ENCODE results near the gene SCARB1. TPM values are rescaled to one million over a fixed set of nuclear protein-coding genes. Genes with fewer than 3 reads are reported as not detected.

SCARB1 gene
- total and polyA plus RNA-seq, 2 of the 13 experiments (the other 11 are each of a cell fraction or from before 2014, with no cell fraction given) = 63.4 to 160 TPM

GRCh38 chr12:124834822-124835221 lies 28.8 kb downstream of the SCARB1 start:
- H3K4me1 ChIP-seq (ENCODE audit: insufficient read depth, low read length) = peaks cover 93% of the 10 kb centered on the region
- H3K9ac ChIP-seq (ENCODE audit: insufficient read depth, low read depth, low read length) = no peak overlapping the region
- H3K79me2 ChIP-seq (ENCODE audit: insufficient read depth, low read length) = peaks cover 64% of the 10 kb centered on the region
- no peaks in the 10 kb centered on the region for H4K20me1 ChIP-seq (ENCODE audit: insufficient read depth, low read length)
- TF ChIP-seq, protein P1, sequence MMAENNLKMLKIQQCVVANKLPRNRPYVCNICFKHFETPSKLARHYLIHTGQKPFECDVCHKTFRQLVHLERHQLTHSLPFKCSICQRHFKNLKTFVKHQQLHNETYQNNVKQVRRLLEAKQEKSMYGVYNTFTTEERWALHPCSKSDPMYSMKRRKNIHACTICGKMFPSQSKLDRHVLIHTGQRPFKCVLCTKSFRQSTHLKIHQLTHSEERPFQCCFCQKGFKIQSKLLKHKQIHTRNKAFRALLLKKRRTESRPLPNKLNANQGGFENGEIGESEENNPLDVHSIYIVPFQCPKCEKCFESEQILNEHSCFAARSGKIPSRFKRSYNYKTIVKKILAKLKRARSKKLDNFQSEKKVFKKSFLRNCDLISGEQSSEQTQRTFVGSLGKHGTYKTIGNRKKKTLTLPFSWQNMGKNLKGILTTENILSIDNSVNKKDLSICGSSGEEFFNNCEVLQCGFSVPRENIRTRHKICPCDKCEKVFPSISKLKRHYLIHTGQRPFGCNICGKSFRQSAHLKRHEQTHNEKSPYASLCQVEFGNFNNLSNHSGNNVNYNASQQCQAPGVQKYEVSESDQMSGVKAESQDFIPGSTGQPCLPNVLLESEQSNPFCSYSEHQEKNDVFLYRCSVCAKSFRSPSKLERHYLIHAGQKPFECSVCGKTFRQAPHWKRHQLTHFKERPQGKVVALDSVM (CRISPR knock-in tag; IDR thresholded peaks at IDR 0.05) = peak; percentile 73
- TF ChIP-seq ARID5B (CRISPR knock-in tag; IDR thresholded peaks at IDR 0.05) (no peak), BRD4 (CRISPR knock-in tag; IDR thresholded peaks at IDR 0.05) (no peak)
- TF ChIP-seq, protein P2, sequence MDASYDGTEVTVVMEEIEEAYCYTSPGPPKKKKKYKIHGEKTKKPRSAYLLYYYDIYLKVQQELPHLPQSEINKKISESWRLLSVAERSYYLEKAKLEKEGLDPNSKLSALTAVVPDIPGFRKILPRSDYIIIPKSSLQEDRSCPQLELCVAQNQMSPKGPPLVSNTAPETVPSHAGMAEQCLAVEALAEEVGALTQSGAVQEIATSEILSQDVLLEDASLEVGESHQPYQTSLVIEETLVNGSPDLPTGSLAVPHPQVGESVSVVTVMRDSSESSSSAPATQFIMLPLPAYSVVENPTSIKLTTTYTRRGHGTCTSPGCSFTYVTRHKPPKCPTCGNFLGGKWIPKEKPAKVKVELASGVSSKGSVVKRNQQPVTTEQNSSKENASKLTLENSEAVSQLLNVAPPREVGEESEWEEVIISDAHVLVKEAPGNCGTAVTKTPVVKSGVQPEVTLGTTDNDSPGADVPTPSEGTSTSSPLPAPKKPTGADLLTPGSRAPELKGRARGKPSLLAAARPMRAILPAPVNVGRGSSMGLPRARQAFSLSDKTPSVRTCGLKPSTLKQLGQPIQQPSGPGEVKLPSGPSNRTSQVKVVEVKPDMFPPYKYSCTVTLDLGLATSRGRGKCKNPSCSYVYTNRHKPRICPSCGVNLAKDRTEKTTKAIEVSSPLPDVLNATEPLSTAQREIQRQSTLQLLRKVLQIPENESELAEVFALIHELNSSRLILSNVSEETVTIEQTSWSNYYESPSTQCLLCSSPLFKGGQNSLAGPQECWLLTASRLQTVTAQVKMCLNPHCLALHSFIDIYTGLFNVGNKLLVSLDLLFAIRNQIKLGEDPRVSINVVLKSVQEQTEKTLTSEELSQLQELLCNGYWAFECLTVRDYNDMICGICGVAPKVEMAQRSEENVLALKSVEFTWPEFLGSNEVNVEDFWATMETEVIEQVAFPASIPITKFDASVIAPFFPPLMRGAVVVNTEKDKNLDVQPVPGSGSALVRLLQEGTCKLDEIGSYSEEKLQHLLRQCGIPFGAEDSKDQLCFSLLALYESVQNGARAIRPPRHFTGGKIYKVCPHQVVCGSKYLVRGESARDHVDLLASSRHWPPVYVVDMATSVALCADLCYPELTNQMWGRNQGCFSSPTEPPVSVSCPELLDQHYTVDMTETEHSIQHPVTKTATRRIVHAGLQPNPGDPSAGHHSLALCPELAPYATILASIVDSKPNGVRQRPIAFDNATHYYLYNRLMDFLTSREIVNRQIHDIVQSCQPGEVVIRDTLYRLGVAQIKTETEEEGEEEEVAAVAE (CRISPR knock-in tag; IDR thresholded peaks at IDR 0.05; ENCODE audit: borderline replicate concordance) = no peak
- CTCF ChIA-PET (ENCODE audit: low intra/inter-chr PET ratio, low total read pairs) = no interaction called here
- intact Hi-C loops (cut with micrococcal nuclease; ENCODE audit: unreplicated experiment) = no loop called here
- no peaks in the 10 kb centered on the region for H3K9me3 ChIP-seq (ENCODE audit: low read length)
- peaks cover 9 to 30% of the 10 kb centered on the region in 2 experiments; a peak in 4 of 5 replicates for H3K36me3 ChIP-seq (replicated peaks in 1 of 2; ENCODE audit: control insufficient read depth in 1 of 2, insufficient read depth in 2 of 2, low read length in 2 of 2)
- 97% methylated on average over 8 of the region's 9 CpGs for WGBS (ENCODE audit: low lambda C conversion rate)
- no peak for FAIRE-seq
- no peak overlapping the region for H3K27ac ChIP-seq (ENCODE audit: extremely low read length, insufficient read depth, low read length)
- no TSS peak for BruUV-seq (replicated peaks)
- H3K4me3 ChIP-seq (replicated peaks in 1 of 3; ENCODE audit: insufficient read depth in 1 of 3, low read depth in 2 of 3, low read length in 3 of 3) = no peak overlapping the region
- no peaks in the 10 kb centered on the region for H3K27me3 ChIP-seq (ENCODE audit: control insufficient read depth in 1 of 2, insufficient read depth in 2 of 2, low read length in 2 of 2)
- in situ Hi-C loops (cut with HindIII; ENCODE audit: extremely low pct_ligation_motif_present, low pct_unique_long_range_greater_than_20kb) = no loop called here
- POLR2A ChIA-PET = no interaction called here
- H2AFZ ChIP-seq (ENCODE audit: low read length) = no peak overlapping the region
- no peak for DNase-seq (ENCODE audit: low spot score)
- H3K4me2 ChIP-seq (ENCODE audit: low read depth, low read length) = no peak overlapping the region
- ATAC-seq = no peak
